NT2/D1 (cell line): ENCODE results near the gene TMEM92.

Experiments used
- DNase-seq: peaks from one replicate; pipeline ENCODE4 v3.0.0-alpha.2; 2011; ENCODE audit warnings: low read depth, low spot score
- H3K27me3 ChIP-seq: 2 replicates; pipeline ENCODE4 v1.6.0; 2011; ENCODE audit warnings: mild to moderate bottlenecking; ENCODE audit not compliant: insufficient read length, insufficient read depth
- H3K36me3 ChIP-seq: 2 replicates; pipeline ENCODE4 v1.6.1; 2011; ENCODE audit warnings: mild to moderate bottlenecking, low read length, mixed read lengths; ENCODE audit not compliant: insufficient read depth, insufficient read length
- H3K4me1 ChIP-seq: 2 replicates; pipeline ENCODE4 v1.5.1; 2011; ENCODE audit not compliant: insufficient read depth, insufficient read length
- H3K4me3 ChIP-seq: 2 replicates; pipeline ENCODE4 v1.5.1; 2011; ENCODE audit warnings: low read depth; ENCODE audit not compliant: insufficient read length
- H3K9ac ChIP-seq: 2 replicates; pipeline ENCODE4 v1.6.0; 2011; ENCODE audit warnings: low read depth; ENCODE audit not compliant: insufficient read length
- H3K9me3 ChIP-seq: 2 replicates; pipeline ENCODE4 v1.5.1; 2011; ENCODE audit warnings: mild to moderate bottlenecking, low read length; ENCODE audit not compliant: insufficient read depth
- SUZ12 ChIP-seq: IDR thresholded peaks from 2 replicates; pipeline ENCODE4 v1.6.1; 2011; ENCODE audit not compliant: insufficient read length, insufficient read depth; ENCODE audit errors: extremely low read depth
- YY1 ChIP-seq: IDR thresholded peaks from 2 replicates; pipeline ENCODE4 v1.6.1; 2011; ENCODE audit not compliant: insufficient read length, insufficient read depth
- ZNF274 ChIP-seq: IDR thresholded peaks from 2 replicates; pipeline ENCODE4 v1.6.1; 2011; ENCODE audit warnings: mild to moderate bottlenecking, low read depth, low read length

The TMEM92 gene

DNA sequence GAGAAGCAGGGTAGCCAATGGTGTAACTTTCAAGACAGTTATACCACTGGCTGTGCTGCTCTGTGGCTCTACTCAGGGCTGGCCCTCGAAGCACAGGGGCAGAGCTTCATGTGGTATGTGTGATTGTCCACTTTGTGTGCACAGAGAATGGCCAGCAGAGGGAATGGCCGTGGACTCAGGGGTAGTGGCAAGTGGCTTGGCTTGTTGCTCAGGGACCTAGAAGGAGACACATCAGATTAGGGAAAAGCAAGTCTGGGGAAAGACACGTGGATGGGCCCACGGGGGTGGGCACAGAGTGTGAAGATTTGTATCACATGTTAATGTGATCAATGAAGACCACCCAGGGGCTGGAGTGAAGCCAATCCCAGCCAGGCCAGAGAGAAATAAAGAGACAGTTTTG lies 51.6 kb downstream of the TMEM92 start:
- no peak overlapping the region for H3K9ac ChIP-seq
- no peaks in the 10 kb centered on the region for H3K4me1 ChIP-seq
- no peaks in the 10 kb centered on the region for H3K9me3 ChIP-seq
- H3K36me3 ChIP-seq: no peaks in the 10 kb centered on the region
- TF ChIP-seq YY1 (no peak), ZNF274 (no peak), SUZ12 (no peak)
- DNase-seq: no peak
- peaks cover 3% of the 10 kb centered on the region for H3K27me3 ChIP-seq
- no peak overlapping the region for H3K4me3 ChIP-seq

DNA sequence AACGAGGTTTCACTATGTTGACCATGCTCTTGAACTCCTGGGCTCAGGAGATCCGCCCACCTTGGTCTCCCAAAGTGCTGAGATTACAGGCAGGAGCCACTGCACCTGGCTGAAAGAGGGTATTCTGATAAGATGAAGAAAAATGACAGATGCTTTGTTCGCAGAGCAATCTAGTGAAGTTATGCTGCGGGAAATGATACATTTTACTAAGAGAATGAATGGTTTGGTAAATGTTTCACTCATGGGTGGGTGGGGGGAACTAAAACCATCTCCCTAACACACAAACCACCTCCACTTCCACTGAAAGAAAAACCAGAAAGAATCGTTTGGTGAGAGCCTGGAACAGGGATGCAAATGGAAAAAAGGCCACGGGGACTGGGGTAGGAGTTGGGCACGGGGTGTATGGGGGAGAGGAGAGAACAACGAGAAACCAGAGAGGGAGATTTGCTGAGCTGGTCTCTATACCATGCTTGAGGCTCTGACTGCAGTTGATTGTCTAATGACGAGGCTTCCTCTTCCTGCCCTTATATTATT lies 52.6 kb downstream of the TMEM92 start:
- no peak for DNase-seq
- H3K4me1 ChIP-seq: no peaks in the 10 kb centered on the region

DNA sequence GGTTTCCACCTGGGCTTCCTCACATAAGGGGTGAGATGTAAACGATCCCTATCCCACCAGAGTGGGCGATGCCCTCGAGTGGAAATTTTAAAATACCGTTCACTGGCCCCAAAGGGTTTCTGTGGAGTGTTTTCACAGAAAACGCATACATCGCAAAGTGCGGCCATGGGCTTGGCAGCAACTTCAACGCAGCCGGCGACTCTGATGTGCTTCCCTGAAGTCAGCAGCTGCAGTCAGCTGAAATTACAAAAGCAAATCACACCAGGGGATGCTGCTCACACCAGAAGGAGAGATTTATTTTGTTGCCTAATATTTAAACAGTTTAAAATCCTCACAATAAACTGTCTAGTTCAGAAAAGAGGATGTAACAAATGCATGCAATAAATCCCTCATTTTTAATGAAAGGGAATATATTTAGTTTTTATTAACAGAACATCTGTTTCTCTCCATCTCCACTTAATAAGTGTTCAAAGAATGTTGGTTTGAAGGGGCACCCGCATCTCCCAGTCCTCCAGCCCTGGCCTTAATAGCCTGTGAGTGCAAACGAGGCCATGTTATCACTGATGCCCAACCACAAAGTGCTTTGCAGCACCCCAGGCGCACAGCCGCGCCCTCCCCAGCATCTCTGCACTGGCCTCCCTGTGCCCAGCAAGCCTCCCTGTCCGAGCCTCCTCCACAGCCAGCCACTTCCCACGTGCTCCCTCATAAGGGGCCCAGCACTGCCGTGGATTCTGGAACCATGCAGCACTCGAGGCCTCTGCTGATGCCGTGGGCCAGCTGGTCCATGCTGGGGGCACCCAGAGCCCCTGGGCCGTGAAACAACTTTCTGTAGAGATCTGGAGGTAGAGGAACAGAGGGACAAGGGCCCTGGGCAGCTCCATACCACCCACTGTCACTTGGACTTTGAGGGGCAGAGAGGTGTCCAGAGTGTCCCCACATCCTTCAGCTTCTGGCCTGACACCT lies 54.4 kb downstream of the TMEM92 start:
- peaks cover 3% of the 10 kb centered on the region for H3K27me3 ChIP-seq
- H3K36me3 ChIP-seq: no peaks in the 10 kb centered on the region
- H3K4me3 ChIP-seq: no peak overlapping the region
- peaks cover 3% of the 10 kb centered on the region for H3K4me1 ChIP-seq
- H3K9me3 ChIP-seq: no peaks in the 10 kb centered on the region
- TF ChIP-seq SUZ12: no peak
- TF ChIP-seq YY1: no peak
- no peak for TF ChIP-seq ZNF274
- DNase-seq: no peak
- no peak overlapping the region for H3K9ac ChIP-seq

More for the DNA sequence above, 52.6 kb downstream of the TMEM92 start:
- peaks cover 3% of the 10 kb centered on the region for H3K27me3 ChIP-seq
- no peak for TF ChIP-seq YY1
- no peak for TF ChIP-seq ZNF274
- TF ChIP-seq SUZ12: no peak
- no peaks in the 10 kb centered on the region for H3K36me3 ChIP-seq
- H3K9ac ChIP-seq: no peak overlapping the region
- H3K4me3 ChIP-seq: no peak overlapping the region
- no peaks in the 10 kb centered on the region for H3K9me3 ChIP-seq

DNA sequence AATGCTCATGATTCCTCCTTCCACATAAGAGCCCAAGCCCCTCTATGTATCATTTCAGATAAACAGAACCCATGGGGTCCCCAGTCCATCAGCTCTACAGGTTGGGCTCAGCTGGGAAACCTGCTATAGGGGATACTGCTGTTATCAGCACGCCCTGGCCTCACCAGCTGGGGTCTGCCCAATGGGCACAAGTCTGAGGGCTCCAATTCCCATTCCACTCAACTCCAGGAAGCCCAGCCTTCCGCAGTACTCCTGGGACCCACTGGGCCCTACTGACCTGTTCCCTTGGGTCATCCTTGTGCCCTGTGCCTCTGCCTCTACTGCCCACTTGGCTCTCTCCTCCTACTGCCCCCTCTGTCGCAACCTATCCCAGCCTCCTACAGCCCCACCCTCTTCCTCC lies 55.5 kb downstream of the TMEM92 start:
- Histone ChIP-seq H3K9ac (no peak overlapping the region), H3K9me3 (no peaks in the 10 kb centered on the region), H3K4me3 (no peak overlapping the region), H3K36me3 (no peaks in the 10 kb centered on the region), H3K4me1 (peaks cover 3% of the 10 kb centered on the region), H3K27me3 (peaks cover 3% of the 10 kb centered on the region)
- TF ChIP-seq SUZ12: no peak
- DNase-seq: no peak

DNA sequence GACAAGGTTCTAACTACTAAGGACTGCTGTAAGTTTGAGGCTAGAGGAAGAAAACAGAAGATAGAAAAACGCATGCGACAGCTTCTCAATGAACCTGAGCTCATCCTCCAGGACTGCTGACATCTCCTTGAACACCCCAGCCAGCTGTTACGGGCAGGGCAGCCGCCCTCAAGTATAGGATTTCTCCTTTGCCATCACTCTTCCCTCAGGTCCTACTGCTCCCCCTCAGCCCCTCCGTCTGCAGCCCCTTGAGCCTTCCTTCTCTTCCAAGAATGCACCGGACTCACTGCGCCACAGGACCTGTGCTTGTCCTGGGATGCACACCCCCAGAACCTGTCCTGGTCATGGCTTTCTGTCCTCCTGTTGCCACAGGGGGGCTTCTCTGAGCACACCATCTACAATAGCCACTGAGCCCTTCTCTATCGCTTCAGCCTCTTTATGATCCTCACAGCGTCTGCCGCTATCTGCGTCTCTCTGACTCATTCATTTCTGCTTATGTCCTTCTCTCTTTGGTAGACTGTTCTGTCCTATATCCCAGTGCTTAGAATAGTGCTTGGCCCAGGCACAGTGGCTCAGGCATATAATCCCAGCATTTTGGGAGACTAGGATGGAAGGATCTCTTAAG lies 56.0 kb downstream of the TMEM92 start:
- no peak for DNase-seq
- Histone ChIP-seq H3K36me3 (no peaks in the 10 kb centered on the region), H3K9ac (no peak overlapping the region), H3K27me3 (peaks cover 3% of the 10 kb centered on the region), H3K4me1 (peaks cover 3% of the 10 kb centered on the region), H3K4me3 (no peak overlapping the region), H3K9me3 (no peaks in the 10 kb centered on the region)
- TF ChIP-seq SUZ12: no peak
